HG03354 (cell line): ENCODE results near the gene DDX41.

Source experiments
- ATAC-seq: cut with Tn5 transposase; IDR thresholded peaks from one replicate; pipeline ENCODE4 v1.9.1; 2021; ENCODE audit warnings: mild to moderate bottlenecking; ENCODE audit not compliant: unreplicated experiment, poor library complexity, severe bottlenecking

The DDX41 gene

GRCh38 chr5:177473443-177474001 lies 43.2 kb downstream of the DDX41 start, which contains the start of gene DBN1:
Gene DBN1 (minus strand): TSS chr5:177473634. CDS start chr5:177473521, 113 bp downstream.
- ATAC-seq, result peak; percentile 49

GRCh38 chr5:177472460-177473442 lies 44.0 kb downstream of the DDX41 start:
- peak; percentile 50 for ATAC-seq

- ATAC-seq, result no peak
Observed at GRCh38 chr5:177471610-177472356, 45.0 kb downstream of the DDX41 start.

GRCh38 chr5:177470759-177471536 lies 45.8 kb downstream of the DDX41 start:
- ATAC-seq, result no peak

- no peak for ATAC-seq
Observed at GRCh38 chr5:177469750-177470525, 46.8 kb downstream of the DDX41 start.

GRCh38 chr5:177468685-177469628 lies 47.8 kb downstream of the DDX41 start:
- no peak for ATAC-seq

GRCh38 chr5:177468329-177468684 lies 48.5 kb downstream of the DDX41 start:
- ATAC-seq, result no peak

GRCh38 chr5:177467436-177467835 lies 49.3 kb downstream of the DDX41 start:
- no peak for ATAC-seq

- ATAC-seq, result no peak
Observed at GRCh38 chr5:177466861-177467260, 49.9 kb downstream of the DDX41 start.

- no peak for ATAC-seq
Observed at GRCh38 chr5:177465044-177465443, 51.7 kb downstream of the DDX41 start.

GRCh38 chr5:177462021-177462670 lies 54.6 kb downstream of the DDX41 start:
- no peak for ATAC-seq
